IMR-90 (cell line): ENCODE measurements around the gene CD8B. TPM values are rescaled to one million over a fixed set of nuclear protein-coding genes. Genes with fewer than 3 reads are reported as not detected.
A peak's percentile ranks its signal among the peaks of the same experiment; 100 is the strongest.

Experiments used
- ATAC-seq: fragments of 200-7000 bp; cut with Tn5 transposase; 2 replicates; pipeline ENCODE4 v1.9.1; 2020; ENCODE audit warnings: low read depth, mild to moderate bottlenecking, moderate library complexity
- BruUV-seq: library from RNA; stranded (reverse); fragments of 400-500 nt; replicated peaks from 2 replicates; lab custom pipeline; 2021; lab: Mats Ljungman, UMichigan
- CTCF ChIA-PET: fragments of 300-600 bp; formaldehyde crosslinking; extraction: SDS; loops from one replicate; lab custom pipeline; 2021; ENCODE audit warnings: antibody characterized with exemption; lab: Yijun Ruan, JAX
- POLR2A ChIA-PET: fragments of 300-600 bp; sonication (Branson Sonifier 250); formaldehyde crosslinking; loops from one replicate; lab custom pipeline; 2022; ENCODE audit warnings: antibody characterized with exemption; ENCODE audit not compliant: unreplicated experiment; lab: Charles Lee
- DNase-seq: peaks from one replicate; pipeline ENCODE4 v3.0.0; 2013
- H2AFZ ChIP-seq: replicated peaks from 2 replicates; pipeline ENCODE3; 2013; ENCODE audit warnings: low read length, mild to moderate bottlenecking; ENCODE audit not compliant: poor library complexity
- H2AK5ac ChIP-seq: 2 replicates; pipeline ENCODE4 v1.6.1; 2013; ENCODE audit warnings: low read depth, low read length, inconsistent platforms
- H2AK9ac ChIP-seq: replicated peaks from 2 replicates; pipeline ENCODE3; 2013; ENCODE audit warnings: mild to moderate bottlenecking, low read depth, low read length, moderate library complexity; ENCODE audit not compliant: poor library complexity
- H2BK120ac ChIP-seq: 2 replicates; pipeline ENCODE4 v1.6.1; 2013; ENCODE audit warnings: low read depth, low read length, inconsistent platforms
- H2BK15ac ChIP-seq: 3 replicates; pipeline ENCODE4 v1.6.1; 2013; ENCODE audit warnings: low read depth, low read length, inconsistent platforms
- H2BK20ac ChIP-seq: 2 replicates; pipeline ENCODE4 v1.6.1; 2013; ENCODE audit warnings: low read depth, mild to moderate bottlenecking, inconsistent platforms, low read length, moderate library complexity
- H2BK5ac ChIP-seq: 2 replicates; pipeline ENCODE4 v1.6.1; 2013; ENCODE audit warnings: mild to moderate bottlenecking, low read depth, low read length, inconsistent platforms; ENCODE audit not compliant: poor library complexity, severe bottlenecking
- H3K14ac ChIP-seq: replicated peaks from 2 replicates; pipeline ENCODE4 v1.6.1; 2013; ENCODE audit warnings: low read depth, low read length, inconsistent platforms
- H3K18ac ChIP-seq: 2 replicates; pipeline ENCODE4 v1.6.1; 2013; ENCODE audit warnings: low read depth, low read length, control low read depth
- H3K23ac ChIP-seq: 2 replicates; pipeline ENCODE4 v1.6.1; 2013; ENCODE audit warnings: low read depth, low read length, inconsistent platforms
- H3K27ac ChIP-seq: 2 replicates; pipeline ENCODE4 v1.5.1; 2013; ENCODE audit warnings: mild to moderate bottlenecking, control low read depth, low read length; ENCODE audit not compliant: insufficient read depth
- H3K27me3 ChIP-seq: 2 replicates; pipeline ENCODE4 v1.6.1; 2013; ENCODE audit warnings: low read length; ENCODE audit not compliant: control insufficient read depth, insufficient read depth
- H3K36me3 ChIP-seq: 2 replicates; pipeline ENCODE4 v1.6.1; 2013; ENCODE audit warnings: low read length, mixed read lengths; ENCODE audit not compliant: control insufficient read depth, insufficient read depth
- H3K4ac ChIP-seq: 2 replicates; pipeline ENCODE4 v1.6.1; 2013; ENCODE audit warnings: low read depth, low read length, inconsistent platforms
- H3K4me1 ChIP-seq: 2 replicates; pipeline ENCODE4 v1.6.1; 2013; ENCODE audit warnings: low read length, mixed read lengths; ENCODE audit not compliant: control insufficient read depth, insufficient read depth
- H3K4me2 ChIP-seq: 2 replicates; pipeline ENCODE4 v1.6.1; 2013; ENCODE audit warnings: low read depth, mild to moderate bottlenecking, control low read depth, low read length, moderate library complexity
- H3K4me3 ChIP-seq: 2 replicates; pipeline ENCODE4 v1.5.1; 2013; ENCODE audit warnings: low read depth, mild to moderate bottlenecking, control low read depth, low read length, moderate library complexity; ENCODE audit not compliant: insufficient read depth
- H3K56ac ChIP-seq: 2 replicates; pipeline ENCODE4 v1.6.1; 2013; ENCODE audit warnings: low read length, inconsistent platforms; ENCODE audit not compliant: insufficient read depth; ENCODE audit errors: extremely low read depth
- H3K79me1 ChIP-seq, 2 experiments: 2 replicates each; pipeline ENCODE4 v1.6.1; 2013; ENCODE audit warnings: low read length in 2 of 2, inconsistent platforms in 1 of 2, low read depth in 1 of 2
- H3K9ac ChIP-seq: 2 replicates; pipeline ENCODE4 v1.6.1; 2013; ENCODE audit warnings: low read depth, low read length, control low read depth
- H3K9me1 ChIP-seq: 2 replicates; pipeline ENCODE4 v1.6.1; 2013; ENCODE audit warnings: low read length, inconsistent platforms; ENCODE audit not compliant: insufficient read depth
- H3K9me3 ChIP-seq: 2 replicates; pipeline ENCODE4 v1.6.1; 2013; ENCODE audit warnings: low read length; ENCODE audit not compliant: control insufficient read depth, insufficient read depth
- H4K20me1 ChIP-seq: 2 replicates; pipeline ENCODE4 v1.6.1; 2013; ENCODE audit warnings: low read length, inconsistent platforms; ENCODE audit not compliant: insufficient read depth
- H4K5ac ChIP-seq: 2 replicates; pipeline ENCODE4 v1.6.1; 2013; ENCODE audit warnings: mild to moderate bottlenecking, low read depth, low read length, control low read depth
- H4K8ac ChIP-seq, 2 experiments: 2 replicates each; pipeline ENCODE4 v1.6.1; 2013; ENCODE audit warnings: low read depth in 2 of 2, low read length in 2 of 2, control low read depth in 1 of 2, inconsistent platforms in 1 of 2
- H4K91ac ChIP-seq: 2 replicates; pipeline ENCODE4 v1.6.1; 2013; ENCODE audit warnings: low read depth, low read length, inconsistent platforms; ENCODE audit not compliant: insufficient read depth
- BHLHE40 ChIP-seq: fragments of 150-350 bp; IDR thresholded peaks from 2 replicates; pipeline ENCODE4 v1.6.1; 2016; ENCODE audit warnings: mild to moderate bottlenecking, low read depth, low read length
- CEBPB ChIP-seq: IDR thresholded peaks from 2 replicates; pipeline ENCODE4 v1.6.1; 2012; ENCODE audit warnings: low read depth, low read length, improper control_type of control experiment
- RCOR1 ChIP-seq: IDR thresholded peaks from 2 replicates; pipeline ENCODE4 v1.6.1; 2012; ENCODE audit warnings: mild to moderate bottlenecking, low read length, improper control_type of control experiment; ENCODE audit not compliant: insufficient replicate concordance
- RFX5 ChIP-seq: IDR thresholded peaks from 2 replicates; pipeline ENCODE4 v1.8.0; 2012; ENCODE audit warnings: low read depth, mild to moderate bottlenecking, low read length, moderate library complexity
- SMC3 ChIP-seq: fragments of 150-350 bp; IDR thresholded peaks from 2 replicates; pipeline ENCODE4 v1.6.1; 2016; ENCODE audit warnings: low read depth, mild to moderate bottlenecking, antibody characterized with exemption, low read length, moderate library complexity
- WGBS, 2 experiments: methylation state at CpG; one replicate each; pipeline versions ENCODE4 v1.1.5 to v1.1.7; 2013; ENCODE audit warnings: missing lambda C conversion rate in 2 of 2; ENCODE audit not compliant: insufficient read length in 1 of 2; ENCODE audit errors: extremely low coverage in 2 of 2; 5-methylcytosine and 5-hydroxymethylcytosine counted together
- dilution Hi-C: fragments of 300-500 bp; cut with HindIII; formaldehyde crosslinking; loops from one replicate; pipeline ENCODE4 v1.14.3; 2018; ENCODE audit warnings: low sequenced_read_pairs; ENCODE audit not compliant: unreplicated experiment
- in situ Hi-C: fragments of 300-500 bp; cut with MboI; formaldehyde crosslinking; loops from 3 replicates; pipeline ENCODE4 v1.14.3; 2019; ENCODE audit warnings: low sequenced_read_pairs, inconsistent platforms, mixed read lengths
- intact Hi-C: fragments of 100-400 bp; cut with micrococcal nuclease; formaldehyde crosslinking; loops from 2 replicates; pipeline ENCODE4 v1.10.0; 2022
- polyA plus RNA-seq, 3 experiments: library from polyadenylated mRNA; depleted of rRNA; stranded (reverse); fragments of >200 nt; gene quantifications; 2 replicates each; pipeline ENCODE4 v1.2.3, GENCODE V29; 2012; ENCODE audit warnings: low replicate concordance in 1 of 3
- total RNA-seq: library from RNA; depleted of rRNA; stranded (reverse); fragments of >200 nt; gene quantifications from 2 replicates; pipeline ENCODE4 v1.2.3, GENCODE V29; 2012

CD8B gene
- total and polyA plus RNA-seq, 2 of the 4 experiments (the other 2 are of a cell fraction), result not detected

DNA sequence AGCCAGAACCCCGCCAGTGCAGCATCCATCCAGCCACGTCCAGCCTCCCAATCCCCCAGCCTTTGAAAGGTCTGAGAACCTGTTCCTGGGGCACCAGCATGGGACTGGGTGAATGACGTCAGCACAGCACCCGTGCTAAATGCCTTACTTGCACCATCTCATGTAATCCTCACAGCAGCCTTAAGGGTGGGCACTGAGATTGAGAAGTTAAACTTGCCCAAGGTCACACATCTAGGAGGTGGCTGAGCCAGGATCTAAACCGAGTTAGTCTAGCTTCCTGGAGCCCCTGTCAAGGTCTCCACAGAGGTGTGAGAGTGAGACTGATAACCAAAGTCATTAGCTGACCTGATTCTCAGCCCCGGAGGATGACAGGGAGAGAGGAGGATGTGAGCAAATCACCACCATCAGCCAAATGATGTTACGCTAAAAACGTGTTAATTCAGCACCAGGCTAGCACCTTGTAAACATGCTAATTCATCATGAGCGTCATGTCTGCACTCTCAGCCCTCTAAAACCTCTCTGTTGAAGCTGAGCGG, 75.6 kb downstream of the CD8B start:
- no peak for TF ChIP-seq RCOR1
- no peak for TF ChIP-seq SMC3
- TF ChIP-seq RFX5, result no peak
- TF ChIP-seq BHLHE40, result no peak
- no peak for TF ChIP-seq CEBPB
- no peak overlapping the region for H3K9ac ChIP-seq
- no peak overlapping the region for H3K27ac ChIP-seq
- H3K18ac ChIP-seq, result no peak overlapping the region
- H3K4ac ChIP-seq, result no peak overlapping the region
- ATAC-seq, result no peak
- POLR2A ChIA-PET, result no interaction called here
- no peak overlapping the region for H3K56ac ChIP-seq
- 20% methylated on average over 1 of the region's 10 CpGs; no CpG with 5 or more reads in 1 of the 2 experiments for WGBS, 2 experiments
- no peak overlapping the region for H3K4me2 ChIP-seq
- H3K79me1 ChIP-seq, result no peaks in the 10 kb centered on the region
- no peak for DNase-seq
- peaks cover 57% of the 10 kb centered on the region for H3K27me3 ChIP-seq
- H3K36me3 ChIP-seq, result no peaks in the 10 kb centered on the region
- dilution Hi-C loops (no loop called here), intact Hi-C loops (no loop called here), in situ Hi-C loops (no loop called here)
- no peak overlapping the region for H2BK20ac ChIP-seq
- 0 out of 2 replicates have a peak, but pooled peaks cover 2% of the 10 kb centered on the region for H3K4me1 ChIP-seq
- H4K20me1 ChIP-seq, result no peaks in the 10 kb centered on the region
- H2AK9ac ChIP-seq, result no peak overlapping the region
- BruUV-seq, result no TSS peak
- no peak overlapping the region for H4K8ac ChIP-seq
- no peaks in the 10 kb centered on the region; the same call in 1 of the 2 replicates for H3K9me1 ChIP-seq
- H4K91ac ChIP-seq, result no peak overlapping the region
- no peak overlapping the region for H2AK5ac ChIP-seq
- no peak overlapping the region for H2BK120ac ChIP-seq
- H2BK15ac ChIP-seq, result no peak overlapping the region
- CTCF ChIA-PET, result no interaction called here
- H3K4me3 ChIP-seq, result no peak overlapping the region
- H2AFZ ChIP-seq, result peak overlapping the region; percentile 1
- H4K5ac ChIP-seq, result no peak overlapping the region
- no peak overlapping the region for H3K14ac ChIP-seq
- no peak overlapping the region for H3K23ac ChIP-seq
- peaks cover 9% of the 10 kb centered on the region; the same call in 1 of the 2 replicates for H3K9me3 ChIP-seq
- no peak overlapping the region for H2BK5ac ChIP-seq
